Activated CD4-positive, CD25-positive, alpha-beta regulatory T cell (primary cell): ENCODE results near the gene CTIF.

ENCODE experiments used
- DNase-seq, 4 experiments: peaks; one replicate each; lab custom pipeline; 2025; lab: John Stamatoyannopoulos, UW

CTIF gene

GRCh38 chr18:48902023-48902855, 363.4 kb downstream of the CTIF start:
- DNase-seq, result no peak

- DNase-seq, result no peak
Observed at GRCh38 chr18:48902856-48903601, 364.2 kb downstream of the CTIF start.

- DNase-seq, result no peak
Observed at GRCh38 chr18:48904091-48904490, 365.3 kb downstream of the CTIF start.

GRCh38 chr18:48904847-48905394, 366.1 kb downstream of the CTIF start:
- no peak for DNase-seq

- DNase-seq, result no peak
Observed at GRCh38 chr18:48905513-48905912, 366.7 kb downstream of the CTIF start.

GRCh38 chr18:48908916-48909315, 370.1 kb downstream of the CTIF start:
- no peak for DNase-seq

- no peak for DNase-seq
Observed at GRCh38 chr18:48909721-48910120, 370.9 kb downstream of the CTIF start.

GRCh38 chr18:48910972-48911545, 372.2 kb downstream of the CTIF start:
- no peak for DNase-seq
